Measurements from ENCODE around the gene NSA2. TPM values are rescaled to one million over a fixed set of nuclear protein-coding genes. Genes with fewer than 3 reads are reported as not detected.

Gene NSA2
- total and polyA plus RNA-seq, 4 donors: 26.7 to 54.7 (median 31.7) TPM

DNA sequence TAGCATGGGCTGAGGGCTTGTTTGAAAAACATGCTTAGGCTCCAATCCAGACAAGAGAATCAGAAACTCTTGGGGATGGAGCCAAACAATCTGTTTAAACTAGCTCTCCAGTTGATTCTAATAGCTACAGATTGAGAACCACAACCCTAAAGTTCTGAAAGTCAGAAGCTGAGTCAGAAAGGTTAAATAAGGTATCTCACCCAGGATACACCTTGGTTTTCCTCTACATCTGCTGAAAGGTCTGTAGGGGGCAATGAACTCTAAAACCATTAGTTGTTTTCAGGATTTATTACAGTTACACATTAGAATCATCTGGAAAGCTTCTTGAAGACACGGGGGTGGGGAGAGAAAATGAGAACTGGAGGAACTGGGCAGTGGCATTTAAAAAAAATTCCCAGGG is 5.8 kb upstream of the NSA2 start:
- no peaks in the 10 kb centered on the region for H3K27me3 ChIP-seq (ENCODE audit: control insufficient read depth in 4 of 4, insufficient read depth in 4 of 4, low read length in 3 of 4)
- WGBS: 85% methylated on average over 1 of the region's 1 CpG
- H3K9ac ChIP-seq (ENCODE audit: low read depth in 1 of 2, low read length in 2 of 2): no peak overlapping the region
- H3K9me3 ChIP-seq (ENCODE audit: control insufficient read depth in 4 of 4, low read length in 3 of 4): no peaks in the 10 kb centered on the region
- DNase-seq (ENCODE audit: low spot score): no peak
- H3K4me1 ChIP-seq (ENCODE audit: control insufficient read depth in 4 of 4, insufficient read depth in 4 of 4, low read length in 3 of 4): peaks cover 6 to 15% (median 14%) of the 10 kb centered on the region in 4 donors
- H3K4me3 ChIP-seq (ENCODE audit: low read depth in 1 of 3, low read length in 3 of 3): no peak overlapping the region
- H3K36me3 ChIP-seq (ENCODE audit: control insufficient read depth in 4 of 4, insufficient read depth in 3 of 4, low read depth in 1 of 4, low read length in 3 of 4): peaks cover 0 to 39% (median 29%) of the 10 kb centered on the region in 4 donors
- no peak overlapping the region for H3K27ac ChIP-seq (ENCODE audit: low read depth in 1 of 2, low read length in 2 of 2)
- no peak for TF ChIP-seq YY1 (IDR thresholded peaks at IDR 0.05)

DNA sequence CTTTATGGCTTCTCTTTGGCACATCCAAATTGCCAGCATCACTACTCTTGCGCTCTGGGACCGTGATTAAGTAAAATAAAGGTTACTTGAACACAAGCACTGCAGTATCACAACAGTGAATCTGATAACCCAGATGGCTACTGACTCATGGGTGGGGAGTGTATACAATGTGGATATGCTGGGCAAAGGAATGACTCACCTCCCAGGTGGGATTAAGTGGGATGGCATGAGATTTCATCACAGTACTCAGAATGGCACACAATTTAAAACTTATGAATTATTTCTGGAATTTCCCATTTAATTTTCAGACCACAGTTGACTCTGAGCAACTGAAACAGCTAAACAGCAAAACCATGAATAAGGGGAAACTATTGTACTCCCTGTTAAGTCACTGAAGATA is 4.5 kb upstream of the NSA2 start:
- WGBS: 98% methylated on average over 2 of the region's 2 CpGs
- Histone ChIP-seq H3K36me3 (ENCODE audit: control insufficient read depth in 4 of 4, insufficient read depth in 3 of 4, low read depth in 1 of 4, low read length in 3 of 4) (peaks cover 0 to 33% (median 22%) of the 10 kb centered on the region in 4 donors), H3K4me3 (ENCODE audit: low read depth in 1 of 3, low read length in 3 of 3) (no peak overlapping the region), H3K27me3 (ENCODE audit: control insufficient read depth in 4 of 4, insufficient read depth in 4 of 4, low read length in 3 of 4) (no peaks in the 10 kb centered on the region), H3K4me1 (ENCODE audit: control insufficient read depth in 4 of 4, insufficient read depth in 4 of 4, low read length in 3 of 4) (peaks cover 6 to 19% (median 15%) of the 10 kb centered on the region in 4 donors), H3K9ac (ENCODE audit: low read depth in 1 of 2, low read length in 2 of 2) (no peak overlapping the region), H3K9me3 (ENCODE audit: control insufficient read depth in 4 of 4, low read length in 3 of 4) (no peaks in the 10 kb centered on the region), H3K27ac (ENCODE audit: low read depth in 1 of 2, low read length in 2 of 2) (no peak overlapping the region)
- no peak for DNase-seq (ENCODE audit: low spot score)
- TF ChIP-seq JUND (IDR thresholded peaks at IDR 0.05) (no peak), TAF1 (conservative IDR thresholded peaks at IDR 0.05) (no peak), RAD21 (IDR thresholded peaks at IDR 0.05) (no peak)

DNA sequence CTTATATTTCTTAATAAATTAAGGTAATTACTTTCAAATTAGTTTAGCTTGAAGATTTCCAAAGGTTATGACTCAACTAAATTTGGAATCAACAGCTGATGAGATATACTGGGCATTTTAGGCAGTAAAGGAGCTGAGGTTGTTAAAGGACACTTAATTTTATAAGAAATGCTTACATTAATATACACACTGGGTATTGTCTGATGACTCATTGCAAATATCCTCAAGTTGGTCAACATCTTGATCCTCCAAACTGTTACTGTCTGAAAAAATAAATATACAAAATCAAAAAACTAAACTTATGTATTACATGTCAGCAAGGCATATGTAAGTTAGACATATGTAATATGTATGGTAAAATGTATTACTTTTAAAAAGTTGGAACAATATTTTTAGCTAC is 3.5 kb upstream of the NSA2 start:
- Histone ChIP-seq H3K27ac (ENCODE audit: low read depth in 1 of 2, low read length in 2 of 2) (no peak overlapping the region), H3K9ac (ENCODE audit: low read depth in 1 of 2, low read length in 2 of 2) (no peak overlapping the region), H3K27me3 (ENCODE audit: control insufficient read depth in 4 of 4, insufficient read depth in 4 of 4, low read length in 3 of 4) (no peaks in the 10 kb centered on the region), H3K9me3 (ENCODE audit: control insufficient read depth in 4 of 4, low read length in 3 of 4) (no peaks in the 10 kb centered on the region), H3K4me1 (ENCODE audit: control insufficient read depth in 4 of 4, insufficient read depth in 4 of 4, low read length in 3 of 4) (peaks cover 6 to 26% (median 23%) of the 10 kb centered on the region in 4 donors), H3K4me3 (ENCODE audit: low read depth in 1 of 3, low read length in 3 of 3) (no peak overlapping the region), H3K36me3 (ENCODE audit: control insufficient read depth in 4 of 4, insufficient read depth in 3 of 4, low read depth in 1 of 4, low read length in 3 of 4) (peaks cover 0 to 24% (median 14%) of the 10 kb centered on the region in 4 donors)
- no peak for TF ChIP-seq HNF4A (conservative IDR thresholded peaks at IDR 0.05)
- TF ChIP-seq GABPA (IDR thresholded peaks at IDR 0.05 in 1 of 2, conservative IDR thresholded peaks at IDR 0.05 in 1 of 2): no peak
- TF ChIP-seq, protein P1, sequence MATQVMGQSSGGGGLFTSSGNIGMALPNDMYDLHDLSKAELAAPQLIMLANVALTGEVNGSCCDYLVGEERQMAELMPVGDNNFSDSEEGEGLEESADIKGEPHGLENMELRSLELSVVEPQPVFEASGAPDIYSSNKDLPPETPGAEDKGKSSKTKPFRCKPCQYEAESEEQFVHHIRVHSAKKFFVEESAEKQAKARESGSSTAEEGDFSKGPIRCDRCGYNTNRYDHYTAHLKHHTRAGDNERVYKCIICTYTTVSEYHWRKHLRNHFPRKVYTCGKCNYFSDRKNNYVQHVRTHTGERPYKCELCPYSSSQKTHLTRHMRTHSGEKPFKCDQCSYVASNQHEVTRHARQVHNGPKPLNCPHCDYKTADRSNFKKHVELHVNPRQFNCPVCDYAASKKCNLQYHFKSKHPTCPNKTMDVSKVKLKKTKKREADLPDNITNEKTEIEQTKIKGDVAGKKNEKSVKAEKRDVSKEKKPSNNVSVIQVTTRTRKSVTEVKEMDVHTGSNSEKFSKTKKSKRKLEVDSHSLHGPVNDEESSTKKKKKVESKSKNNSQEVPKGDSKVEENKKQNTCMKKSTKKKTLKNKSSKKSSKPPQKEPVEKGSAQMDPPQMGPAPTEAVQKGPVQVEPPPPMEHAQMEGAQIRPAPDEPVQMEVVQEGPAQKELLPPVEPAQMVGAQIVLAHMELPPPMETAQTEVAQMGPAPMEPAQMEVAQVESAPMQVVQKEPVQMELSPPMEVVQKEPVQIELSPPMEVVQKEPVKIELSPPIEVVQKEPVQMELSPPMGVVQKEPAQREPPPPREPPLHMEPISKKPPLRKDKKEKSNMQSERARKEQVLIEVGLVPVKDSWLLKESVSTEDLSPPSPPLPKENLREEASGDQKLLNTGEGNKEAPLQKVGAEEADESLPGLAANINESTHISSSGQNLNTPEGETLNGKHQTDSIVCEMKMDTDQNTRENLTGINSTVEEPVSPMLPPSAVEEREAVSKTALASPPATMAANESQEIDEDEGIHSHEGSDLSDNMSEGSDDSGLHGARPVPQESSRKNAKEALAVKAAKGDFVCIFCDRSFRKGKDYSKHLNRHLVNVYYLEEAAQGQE (IDR thresholded peaks at IDR 0.05): no peak
- no peak for TF ChIP-seq RXRA (IDR thresholded peaks at IDR 0.05)
- TF ChIP-seq EGR1 (IDR thresholded peaks at IDR 0.05; ENCODE audit: low read depth in 2 of 2): no peak
- no peak for TF ChIP-seq JUND (IDR thresholded peaks at IDR 0.05)
- no peak for TF ChIP-seq RAD21 (IDR thresholded peaks at IDR 0.05)
- TF ChIP-seq NR2F2 (IDR thresholded peaks at IDR 0.05): no peak
- TF ChIP-seq TAF1 (conservative IDR thresholded peaks at IDR 0.05): no peak
- no peak for TF ChIP-seq YY1 (IDR thresholded peaks at IDR 0.05)
- TF ChIP-seq, protein P2, sequence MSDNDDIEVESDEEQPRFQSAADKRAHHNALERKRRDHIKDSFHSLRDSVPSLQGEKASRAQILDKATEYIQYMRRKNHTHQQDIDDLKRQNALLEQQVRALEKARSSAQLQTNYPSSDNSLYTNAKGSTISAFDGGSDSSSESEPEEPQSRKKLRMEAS (IDR thresholded peaks at IDR 0.05): no peak
- no peak for TF ChIP-seq FOXA2 (IDR thresholded peaks at IDR 0.05)
- no peak for TF ChIP-seq FOXA1 (IDR thresholded peaks at IDR 0.05)
- TF ChIP-seq, protein P3, sequence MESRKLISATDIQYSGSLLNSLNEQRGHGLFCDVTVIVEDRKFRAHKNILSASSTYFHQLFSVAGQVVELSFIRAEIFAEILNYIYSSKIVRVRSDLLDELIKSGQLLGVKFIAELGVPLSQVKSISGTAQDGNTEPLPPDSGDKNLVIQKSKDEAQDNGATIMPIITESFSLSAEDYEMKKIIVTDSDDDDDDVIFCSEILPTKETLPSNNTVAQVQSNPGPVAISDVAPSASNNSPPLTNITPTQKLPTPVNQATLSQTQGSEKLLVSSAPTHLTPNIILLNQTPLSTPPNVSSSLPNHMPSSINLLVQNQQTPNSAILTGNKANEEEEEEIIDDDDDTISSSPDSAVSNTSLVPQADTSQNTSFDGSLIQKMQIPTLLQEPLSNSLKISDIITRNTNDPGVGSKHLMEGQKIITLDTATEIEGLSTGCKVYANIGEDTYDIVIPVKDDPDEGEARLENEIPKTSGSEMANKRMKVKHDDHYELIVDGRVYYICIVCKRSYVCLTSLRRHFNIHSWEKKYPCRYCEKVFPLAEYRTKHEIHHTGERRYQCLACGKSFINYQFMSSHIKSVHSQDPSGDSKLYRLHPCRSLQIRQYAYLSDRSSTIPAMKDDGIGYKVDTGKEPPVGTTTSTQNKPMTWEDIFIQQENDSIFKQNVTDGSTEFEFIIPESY (IDR thresholded peaks at IDR 0.05): no peak
- DNase-seq (ENCODE audit: low spot score): no peak

All from liver (tissue), 9 donors.